Right renal pelvis (tissue), 4 donors: ENCODE measurements around the gene ZBTB20. TPM values are rescaled to one million over a fixed set of nuclear protein-coding genes. Genes with fewer than 3 reads are reported as not detected.
A peak's percentile ranks its signal among the peaks of the same experiment; 100 is the strongest.

Experiments used
- DNase-seq, 4 donors: peaks; one replicate each; pipeline ENCODE4 v3.0.0-alpha.2; 2013; ENCODE audit warnings: low read depth in 4 of 4, low spot score in 3 of 4, missing footprints in 1 of 4
- polyA plus RNA-seq, 4 donors: library from polyadenylated mRNA; unstranded; fragments of 120-200 nt; gene quantifications; one replicate each; pipeline ENCODE4 v1.2.1, GENCODE V29; 2013; ENCODE audit not compliant: insufficient read length in 4 of 4

Gene ZBTB20
- polyA plus RNA-seq, 4 donors, result 4.5 to 5.3 (median 4.9) TPM

DNA sequence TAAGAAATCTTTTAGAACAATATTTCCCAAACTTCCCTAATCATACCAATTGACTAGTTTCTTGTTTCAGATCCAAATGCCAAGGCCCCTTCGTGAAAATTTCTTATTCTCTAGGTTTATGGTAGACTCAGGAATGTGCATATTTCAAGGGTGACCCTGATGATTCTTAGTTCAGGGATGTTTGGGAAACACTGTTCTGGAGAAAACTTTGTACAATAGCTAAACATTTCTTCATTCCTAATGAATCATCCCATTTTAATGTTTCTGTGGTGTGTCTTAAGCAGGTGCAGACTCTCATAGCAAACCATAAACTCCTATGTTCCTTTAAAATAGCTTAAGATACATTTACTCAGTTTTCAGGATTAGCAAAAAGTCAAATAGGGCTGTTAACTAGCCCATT, 538.8 kb downstream of the ZBTB20 start:
- no peak for DNase-seq

DNA sequence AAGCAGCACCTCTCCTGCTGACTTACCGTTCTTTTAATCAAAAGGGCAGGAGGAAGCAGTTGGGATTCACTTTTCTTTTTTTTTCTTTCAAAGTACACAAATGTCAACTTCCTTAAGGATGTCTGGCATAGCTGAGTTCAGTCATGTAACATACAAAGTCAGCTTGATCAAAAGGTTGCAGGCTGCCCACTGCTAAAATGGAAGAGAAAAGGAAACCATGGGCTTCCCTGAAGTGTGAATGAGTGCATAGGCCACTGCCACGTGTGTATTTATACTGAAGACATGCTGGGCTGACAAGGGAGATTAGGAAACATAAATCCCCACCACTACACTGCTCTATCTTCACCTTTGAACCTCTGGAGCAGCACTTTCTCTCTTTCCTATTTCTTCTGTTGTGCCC, 540.8 kb downstream of the ZBTB20 start:
- no peak for DNase-seq

DNA sequence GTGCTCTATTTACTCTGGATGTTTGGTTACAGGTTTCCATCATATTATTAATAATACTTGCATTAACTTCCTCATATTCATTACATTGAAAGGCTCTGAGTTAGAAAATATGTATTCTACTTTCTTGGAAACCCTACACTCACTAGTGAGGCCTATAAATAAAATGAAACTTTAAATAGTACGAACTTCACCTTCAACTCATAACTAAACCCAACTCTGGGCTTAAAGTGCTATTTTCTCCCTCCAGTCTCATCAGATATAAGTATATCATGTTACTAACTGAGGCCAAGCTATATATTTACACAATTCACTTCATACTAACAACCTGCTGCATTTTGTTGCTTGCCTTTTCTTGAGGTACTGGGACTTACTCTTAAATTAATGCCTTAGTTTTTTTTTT, 546.5 kb downstream of the ZBTB20 start:
- DNase-seq, result no peak

DNA sequence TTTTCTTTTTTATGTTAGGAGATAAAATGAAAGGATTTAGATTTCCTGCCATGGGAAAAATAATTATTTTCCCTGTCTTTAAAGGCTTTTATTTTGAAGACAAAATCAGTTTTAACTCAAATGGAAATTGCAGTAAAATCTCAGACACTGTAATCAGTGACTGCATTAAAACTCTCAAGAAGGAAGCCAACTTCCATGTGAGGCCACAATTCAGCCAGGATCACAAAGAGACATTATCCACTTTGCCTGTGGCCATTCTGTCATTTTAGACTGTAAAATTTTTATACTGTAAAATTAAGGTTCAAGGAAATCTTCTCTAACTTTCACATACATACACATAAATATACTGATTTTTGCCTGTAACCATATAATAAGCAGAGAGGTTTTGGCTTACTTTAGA, 549.2 kb downstream of the ZBTB20 start:
- DNase-seq, result no peak

DNA sequence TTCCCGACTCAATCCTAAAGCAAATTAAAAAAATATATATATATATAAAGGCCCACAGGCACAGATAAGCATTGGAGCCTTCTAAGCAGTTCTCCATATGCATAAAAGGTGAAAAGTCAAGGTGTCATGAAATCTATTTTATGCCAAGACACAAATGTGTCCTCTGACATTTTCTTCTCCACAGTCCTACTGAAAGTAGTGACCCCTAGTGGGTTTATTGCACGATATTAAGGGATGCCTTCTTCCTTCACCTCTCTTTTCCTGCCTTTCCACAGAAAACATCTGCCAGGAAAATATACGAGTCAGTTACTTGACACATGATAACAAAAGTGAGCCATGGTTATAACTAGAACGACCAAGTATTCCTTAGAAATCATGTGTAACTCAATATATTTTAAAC, 550.1 kb downstream of the ZBTB20 start:
- DNase-seq, result no peak

DNA sequence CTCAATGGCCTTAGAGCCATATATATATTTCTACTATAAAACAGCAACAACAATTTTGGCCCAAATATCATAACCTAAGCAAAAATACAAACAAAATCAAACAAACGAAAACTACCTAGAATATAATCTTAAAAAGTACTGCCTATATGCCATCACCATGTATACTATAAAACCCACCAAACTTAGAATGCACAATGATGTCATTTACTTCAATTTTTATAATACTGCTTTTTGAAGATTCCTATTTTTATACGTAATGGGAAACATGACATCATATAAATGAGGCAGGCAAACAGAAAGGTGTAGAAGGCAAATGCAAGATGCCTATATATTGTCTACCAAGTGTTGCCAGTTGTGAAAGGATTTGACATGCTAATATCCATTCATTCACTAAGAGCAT, 550.9 kb downstream of the ZBTB20 start:
- no peak for DNase-seq

DNA sequence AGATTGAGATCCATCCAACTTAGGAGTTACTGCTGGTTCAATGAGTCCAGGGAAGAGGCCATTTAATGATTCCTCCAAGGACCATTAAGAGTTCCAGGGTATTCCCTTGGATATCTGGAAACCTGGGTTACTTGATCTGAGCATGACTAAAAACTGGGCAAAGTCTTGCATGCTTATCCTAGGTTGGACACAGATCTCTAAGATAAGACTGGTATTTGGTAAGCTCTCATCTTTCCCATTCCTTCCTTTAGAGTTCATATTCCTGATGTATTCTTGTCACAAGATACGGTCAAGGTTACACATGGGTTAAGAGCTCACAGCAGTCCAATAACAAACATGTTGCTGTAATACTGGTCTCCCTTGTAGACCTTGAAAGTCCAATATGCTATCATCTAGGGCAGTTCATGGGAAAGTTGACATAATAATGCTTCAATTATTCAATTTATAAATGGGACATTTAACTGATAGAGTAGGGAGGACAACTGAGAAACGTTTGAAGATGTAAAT, 551.5 kb downstream of the ZBTB20 start:
- DNase-seq, result no peak

DNA sequence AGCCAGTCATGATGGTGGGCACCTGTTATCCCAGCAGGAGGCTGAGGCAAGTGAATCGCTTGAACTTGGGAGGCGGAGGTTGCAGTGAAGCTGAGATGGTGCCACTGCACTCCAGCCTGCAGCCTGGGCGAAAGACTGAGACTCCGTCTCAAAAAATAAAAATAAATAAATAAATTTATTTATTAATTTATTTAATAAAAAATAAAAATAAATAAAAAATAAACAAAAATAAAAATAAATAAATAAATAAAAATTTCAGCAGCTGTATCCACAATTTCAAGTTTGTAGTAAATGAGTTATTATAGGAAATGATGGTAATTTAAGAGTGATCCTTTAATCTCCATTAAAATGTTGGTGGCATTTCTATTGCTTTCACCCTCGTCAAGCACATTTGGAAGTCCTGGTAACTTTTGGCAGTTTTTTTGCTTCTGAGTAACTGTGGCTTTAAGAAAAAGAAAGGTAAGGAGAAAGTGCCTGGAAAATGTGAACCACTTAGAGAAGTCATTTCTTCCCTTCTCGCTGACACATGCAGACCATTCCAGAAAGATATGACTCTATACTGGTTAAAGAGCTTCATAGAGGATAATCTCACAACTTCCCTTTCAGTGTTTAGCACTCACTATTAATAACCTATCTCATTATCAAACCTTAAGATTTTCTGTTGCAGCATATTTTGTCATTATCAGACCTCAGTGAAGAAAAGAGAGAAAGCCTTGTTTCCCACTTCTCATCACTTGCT, 556.6 kb downstream of the ZBTB20 start:
- DNase-seq, result no peak

DNA sequence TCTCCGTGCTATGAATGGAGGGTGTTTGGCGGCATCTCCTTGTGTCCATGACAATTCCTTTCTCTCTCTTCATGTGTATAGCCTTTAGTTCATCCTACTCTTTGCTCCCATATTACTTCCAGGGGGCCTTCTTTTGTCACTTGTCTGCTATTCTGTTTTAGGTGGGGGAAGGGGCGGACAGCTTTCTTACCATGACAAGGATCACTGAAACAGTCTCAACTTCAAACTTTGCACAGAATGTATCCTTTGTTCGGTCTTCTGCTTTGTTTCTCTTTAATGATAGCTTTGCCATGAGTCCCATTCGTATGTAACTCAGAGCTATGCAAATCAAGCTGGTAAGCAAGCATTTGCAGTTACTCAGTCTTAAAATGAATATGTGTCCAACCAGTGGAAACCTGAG, 559.1 kb downstream of the ZBTB20 start:
- DNase-seq, result no peak

DNA sequence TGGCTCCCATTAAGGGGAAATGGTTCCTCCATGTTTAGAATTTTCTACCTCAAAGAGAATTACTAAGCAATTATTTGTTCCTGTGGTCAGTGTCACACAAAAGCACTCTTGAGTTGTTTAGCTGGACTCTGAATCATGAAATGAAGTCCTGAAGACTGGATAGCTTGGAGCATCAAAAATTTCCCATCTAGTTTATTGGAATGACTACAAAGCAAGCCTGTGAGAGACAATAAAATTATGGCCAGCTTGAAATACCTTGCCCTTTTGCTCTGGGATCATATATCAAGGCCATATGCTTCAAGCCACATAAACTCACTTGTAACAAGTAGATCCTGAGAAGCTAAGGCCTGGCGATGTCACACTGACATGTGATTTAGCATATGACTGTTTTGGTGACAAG, 561.0 kb downstream of the ZBTB20 start:
- peak in 1 of 4 donors; percentile 3 for DNase-seq

DNA sequence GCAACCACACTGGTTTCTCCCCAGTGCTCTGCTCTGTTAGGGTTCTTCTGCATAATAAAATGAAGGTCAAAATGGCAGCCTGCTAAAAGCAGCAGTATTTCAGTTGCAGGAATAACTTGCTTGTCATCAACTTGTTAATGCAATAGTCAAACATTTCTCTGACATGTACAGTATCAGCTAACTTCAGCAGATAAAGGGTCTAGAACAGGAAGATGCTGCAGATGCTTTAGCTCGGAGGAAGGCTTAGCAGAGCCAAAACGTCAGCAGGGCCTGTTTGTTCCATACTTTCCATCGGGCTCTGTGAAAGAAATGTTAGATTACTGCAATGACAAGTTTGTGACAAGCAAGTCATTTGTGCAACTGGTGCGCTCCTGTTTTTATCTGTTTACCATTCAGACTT, 561.4 kb downstream of the ZBTB20 start:
- no peak for DNase-seq

DNA sequence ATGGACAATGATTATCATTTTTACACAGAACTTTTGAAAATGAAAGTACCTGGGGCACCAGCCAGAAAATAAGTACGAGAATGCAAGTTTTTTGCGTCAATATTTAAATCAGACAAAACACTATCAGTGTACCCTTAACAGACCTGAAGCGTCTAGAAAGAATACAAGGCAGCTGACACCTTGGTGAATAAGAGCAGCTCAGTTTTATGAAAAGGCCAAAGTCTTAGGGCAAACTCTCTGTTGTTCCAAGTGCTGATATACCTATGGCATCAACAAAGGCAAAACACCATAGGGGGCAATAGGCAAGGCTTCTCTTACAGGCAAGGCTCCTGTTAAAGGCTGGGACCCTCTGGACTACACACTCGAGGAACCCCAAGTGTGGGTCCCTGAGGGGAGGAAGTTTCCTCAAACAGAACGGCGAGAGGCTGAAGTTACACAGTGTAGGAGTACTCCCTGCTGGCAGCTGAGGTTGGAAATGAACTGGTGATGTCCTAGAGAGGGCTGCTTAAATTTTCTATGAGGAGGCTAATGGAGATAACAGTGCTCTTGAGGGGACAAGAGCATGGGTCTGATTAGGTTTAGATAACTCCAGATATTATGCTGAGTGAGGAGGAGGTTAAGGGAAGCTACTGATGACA, 562.2 kb downstream of the ZBTB20 start:
- no peak for DNase-seq

DNA sequence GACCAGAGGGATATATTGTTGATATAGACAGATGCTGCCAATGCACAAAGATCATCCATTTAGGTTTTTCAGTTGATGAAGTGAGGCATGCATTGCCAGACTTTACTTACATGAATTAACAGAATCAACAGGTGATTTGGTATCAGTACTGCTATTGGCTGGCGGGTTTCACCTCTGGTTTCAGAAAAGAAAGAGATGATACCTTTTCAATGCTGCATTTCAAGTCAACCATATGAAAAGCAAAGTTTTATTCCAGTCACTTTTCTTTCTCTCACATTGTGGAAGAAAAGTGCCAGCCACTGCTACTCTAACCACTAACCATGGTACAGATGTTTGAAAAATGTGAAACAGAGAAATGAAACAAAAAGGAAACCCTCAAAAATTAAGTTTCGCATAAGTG, 564.2 kb downstream of the ZBTB20 start:
- no peak for DNase-seq

DNA sequence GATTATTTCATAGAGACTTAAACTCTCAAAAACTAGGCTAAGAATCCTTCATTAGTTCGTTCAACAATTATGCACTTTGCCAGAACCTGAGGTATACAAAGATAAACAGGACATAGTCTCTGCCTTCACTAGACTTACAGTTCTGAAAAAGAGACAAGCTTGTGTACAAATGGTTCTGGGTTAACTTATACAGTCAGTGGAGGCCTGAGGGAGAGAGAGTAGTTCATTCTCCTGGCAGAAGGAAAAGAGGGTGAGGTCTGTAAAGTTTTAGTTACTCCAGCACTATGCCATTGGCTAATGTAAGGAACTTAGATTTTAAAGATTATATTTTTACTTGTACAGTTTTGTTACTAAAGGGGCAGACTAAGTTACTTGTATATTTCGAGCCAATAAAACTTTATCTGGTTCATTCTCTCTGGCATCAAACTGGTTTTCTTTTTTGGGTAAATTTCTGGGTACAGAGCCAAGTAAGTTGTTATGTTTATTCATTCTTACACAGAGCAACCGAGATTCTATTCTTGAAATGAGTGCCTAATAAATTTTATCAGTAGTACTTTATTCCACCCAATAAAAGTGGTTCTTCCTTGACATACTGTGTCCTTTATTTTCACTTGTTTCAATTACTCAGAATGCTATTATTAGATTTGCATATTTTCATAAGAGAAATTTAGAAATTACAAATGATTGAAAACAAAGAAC, 574.6 kb downstream of the ZBTB20 start:
- DNase-seq, result no peak

DNA sequence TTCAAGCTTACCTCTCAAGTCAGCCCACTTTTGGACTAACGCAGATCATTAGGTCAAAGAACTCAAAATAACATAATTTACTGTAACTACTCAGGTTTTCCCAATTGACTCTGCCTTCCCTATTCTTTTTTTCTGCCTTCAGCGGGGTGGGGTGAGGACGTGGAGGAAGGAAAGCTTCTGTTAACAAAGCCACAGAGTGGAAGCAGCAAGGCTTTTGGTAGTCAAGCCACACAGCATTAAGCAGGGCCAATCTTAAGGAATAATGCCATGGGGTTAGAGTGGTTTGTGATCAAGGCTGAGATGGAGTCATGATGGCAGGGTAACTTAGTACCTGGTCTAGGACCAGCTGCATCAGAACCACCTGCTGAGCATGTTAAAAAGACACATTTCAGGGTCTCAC, 575.7 kb downstream of the ZBTB20 start:
- DNase-seq, result no peak

DNA sequence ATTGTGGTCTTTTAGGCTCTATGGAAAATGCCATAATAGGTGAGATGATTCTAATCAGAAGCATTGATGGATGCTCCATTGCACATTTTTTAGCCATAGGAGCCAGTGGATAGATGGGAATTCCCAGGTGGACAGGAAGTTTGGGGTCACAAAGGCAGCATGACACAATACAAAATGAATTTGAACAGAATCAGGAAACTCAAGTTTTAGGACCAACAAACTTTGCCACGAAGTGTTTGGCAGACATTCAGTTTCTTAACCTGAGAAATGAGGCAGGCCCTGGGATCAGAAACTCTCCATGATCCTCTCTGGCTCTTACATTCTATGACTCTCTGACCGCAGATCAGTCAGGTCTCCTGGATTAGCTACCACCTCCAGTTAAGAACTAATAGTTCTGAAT, 577.9 kb downstream of the ZBTB20 start:
- DNase-seq, result no peak

DNA sequence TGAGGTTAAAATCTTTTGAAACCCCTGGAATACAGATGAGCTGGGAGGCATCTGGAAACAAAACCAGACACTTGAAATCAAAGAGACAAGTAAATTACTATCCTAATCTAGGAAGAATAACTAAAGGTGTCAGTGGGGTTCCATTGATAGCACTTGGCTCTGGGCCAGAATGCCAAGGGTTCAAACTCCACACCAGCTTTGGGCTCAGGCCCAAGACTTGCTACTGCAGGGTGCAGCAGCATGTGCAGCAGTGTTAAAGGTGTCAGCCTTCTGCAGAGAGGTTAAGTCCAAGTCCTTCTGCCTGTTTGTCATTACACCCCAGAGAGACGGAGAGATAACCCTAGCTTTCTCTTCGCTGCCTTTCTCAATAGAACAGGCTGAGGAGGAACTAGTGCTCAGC, 579.3 kb downstream of the ZBTB20 start:
- no peak for DNase-seq

DNA sequence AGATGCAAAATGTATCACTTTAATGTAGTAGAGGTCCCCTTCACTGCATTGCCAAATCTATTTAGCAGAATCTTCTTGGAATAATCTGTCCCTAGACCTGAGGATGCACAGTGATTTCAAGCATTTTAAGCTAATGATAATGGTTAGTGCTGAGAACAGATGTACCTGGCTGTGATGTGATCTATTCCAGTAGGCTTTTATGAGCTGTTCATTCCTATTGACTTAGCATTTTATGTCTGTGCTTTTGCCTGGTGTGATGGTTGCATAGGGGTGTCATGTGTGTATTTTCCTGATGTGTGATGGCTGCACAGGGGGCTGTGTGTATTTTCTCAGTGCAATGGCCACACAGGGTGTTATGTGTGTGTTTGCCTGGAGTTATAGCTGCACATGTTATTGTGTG, 580.3 kb downstream of the ZBTB20 start:
- DNase-seq, result no peak

DNA sequence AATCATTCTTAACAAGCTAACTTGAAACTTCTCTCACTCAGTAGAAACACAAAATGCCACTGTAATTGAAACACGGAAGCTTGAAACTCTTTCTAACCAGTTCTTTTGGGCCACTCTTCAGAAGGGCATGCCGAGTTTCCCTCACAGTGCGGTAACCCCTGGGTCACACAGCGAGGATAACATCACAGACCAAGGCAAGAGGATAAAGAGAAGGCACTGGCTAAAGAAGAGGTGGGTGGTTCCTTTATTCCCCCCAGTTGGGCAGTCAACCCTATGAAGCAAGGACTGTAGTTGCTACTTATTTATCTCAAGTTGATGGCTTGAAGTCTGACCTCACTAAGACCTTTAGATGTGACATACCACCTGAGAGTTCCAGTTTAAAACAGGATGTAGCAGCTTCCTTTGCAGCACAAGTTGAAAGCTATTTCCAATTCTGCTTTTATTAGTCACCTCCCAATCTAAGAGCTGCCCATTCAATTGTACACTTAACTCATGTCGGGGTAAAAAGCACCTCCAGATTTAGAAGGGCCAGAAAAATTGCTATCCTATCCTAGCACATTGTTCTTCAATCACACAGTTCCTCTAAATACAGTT, 580.8 kb downstream of the ZBTB20 start:
- no peak for DNase-seq

DNA sequence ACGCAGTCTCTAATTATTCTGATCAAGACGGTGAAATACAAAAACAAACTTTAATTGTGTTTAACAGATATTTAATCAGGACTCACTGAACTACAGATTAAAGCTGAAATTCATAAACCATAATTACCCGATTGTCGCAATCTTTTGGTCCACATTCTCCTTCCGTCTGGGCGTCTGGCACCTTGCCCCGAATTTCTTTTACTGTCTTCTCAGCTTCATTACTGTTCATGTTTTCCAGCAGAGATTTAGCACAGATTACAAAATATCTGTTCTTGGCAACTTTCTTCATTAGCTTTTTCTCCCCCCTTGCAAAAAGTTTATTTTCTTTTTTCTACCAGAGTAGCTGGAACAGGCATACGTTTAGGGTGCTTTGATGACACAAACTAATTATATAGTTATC, 581.9 kb downstream of the ZBTB20 start:
- DNase-seq, result no peak

DNA sequence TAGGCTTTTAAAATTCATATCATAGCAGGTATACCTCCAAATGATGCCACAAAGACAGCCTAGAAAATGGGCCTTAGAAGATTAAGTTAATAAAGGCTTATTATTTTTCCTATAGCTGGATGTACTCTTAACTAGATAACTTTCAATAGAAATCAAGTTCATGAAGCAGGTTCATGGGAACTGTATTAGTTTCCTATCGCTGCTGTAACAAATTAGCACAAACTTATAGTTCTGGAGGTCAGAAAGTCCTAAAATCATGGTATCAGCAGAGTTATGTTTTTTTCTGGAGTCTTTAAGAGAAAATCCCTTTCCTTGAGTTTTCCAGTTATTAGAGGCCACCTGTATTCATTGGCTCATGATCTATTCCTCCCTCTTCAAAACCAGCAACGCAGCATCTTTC, 583.4 kb downstream of the ZBTB20 start:
- no peak for DNase-seq
